Measurements from ENCODE around the gene TANGO6.

- TF ChIP-seq, protein P1, sequence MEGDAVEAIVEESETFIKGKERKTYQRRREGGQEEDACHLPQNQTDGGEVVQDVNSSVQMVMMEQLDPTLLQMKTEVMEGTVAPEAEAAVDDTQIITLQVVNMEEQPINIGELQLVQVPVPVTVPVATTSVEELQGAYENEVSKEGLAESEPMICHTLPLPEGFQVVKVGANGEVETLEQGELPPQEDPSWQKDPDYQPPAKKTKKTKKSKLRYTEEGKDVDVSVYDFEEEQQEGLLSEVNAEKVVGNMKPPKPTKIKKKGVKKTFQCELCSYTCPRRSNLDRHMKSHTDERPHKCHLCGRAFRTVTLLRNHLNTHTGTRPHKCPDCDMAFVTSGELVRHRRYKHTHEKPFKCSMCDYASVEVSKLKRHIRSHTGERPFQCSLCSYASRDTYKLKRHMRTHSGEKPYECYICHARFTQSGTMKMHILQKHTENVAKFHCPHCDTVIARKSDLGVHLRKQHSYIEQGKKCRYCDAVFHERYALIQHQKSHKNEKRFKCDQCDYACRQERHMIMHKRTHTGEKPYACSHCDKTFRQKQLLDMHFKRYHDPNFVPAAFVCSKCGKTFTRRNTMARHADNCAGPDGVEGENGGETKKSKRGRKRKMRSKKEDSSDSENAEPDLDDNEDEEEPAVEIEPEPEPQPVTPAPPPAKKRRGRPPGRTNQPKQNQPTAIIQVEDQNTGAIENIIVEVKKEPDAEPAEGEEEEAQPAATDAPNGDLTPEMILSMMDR (IDR thresholded peaks at IDR 0.05): no peak
- TF ChIP-seq POLR2A (IDR thresholded peaks at IDR 0.05): no peak
These were observed 267.1 kb downstream of the TANGO6 start for GRCh38 chr16:69110406-69110805.
